Testis (tissue), 3 donors: ENCODE data around the gene PTMA. TPM values are rescaled to one million over a fixed set of nuclear protein-coding genes. Genes with fewer than 3 reads are reported as not detected.
"Not testable (repeated sequence)": the region's sequence is repeated elsewhere in the genome, so short reads cannot be mapped to it uniquely, and the experiment has no call there.

ENCODE experiments used
- DNase-seq: peaks from one replicate; pipeline ENCODE4 v3.0.0-alpha.2; 2019
- H3K27ac ChIP-seq, 2 donors: fragments of 200-600 bp; sonication (generic); one replicate each; pipeline ENCODE4 v1.5.1; 2019
- H3K27me3 ChIP-seq: fragments of 200-600 bp; sonication (generic); one replicate; pipeline ENCODE4 v1.5.1; 2019
- H3K36me3 ChIP-seq: fragments of 200-600 bp; sonication (generic); one replicate; pipeline ENCODE4 v1.5.1; 2017; ENCODE audit warnings: low read depth; ENCODE audit errors: missing control alignments
- H3K4me1 ChIP-seq: fragments of 200-600 bp; sonication (generic); one replicate; pipeline ENCODE4 v1.5.1; 2019
- H3K4me3 ChIP-seq, 2 donors: fragments of 200-600 bp; sonication (generic); one replicate each; pipeline ENCODE4 v1.5.1; 2017 to 2019
- H3K9me3 ChIP-seq: fragments of 200-600 bp; sonication (generic); one replicate; pipeline ENCODE4 v1.5.1; 2017
- CTCF ChIP-seq, 3 experiments: fragments of 450-650 bp in 2 of 3; fragments of 200-600 bp in 1 of 3; sonication (generic) in 1 of 3; IDR thresholded peaks; one replicate each; pipeline ENCODE4 v1.5.1; 2016 to 2019; ENCODE audit warnings: antibody characterized with exemption in 3 of 3, mild to moderate bottlenecking in 2 of 3, moderate library complexity in 1 of 3
- POLR2A ChIP-seq: fragments of 450-650 bp; IDR thresholded peaks from one replicate; pipeline ENCODE4 v1.6.1; 2017; ENCODE audit warnings: antibody characterized with exemption, mild to moderate bottlenecking, moderate library complexity
- WGBS, 2 donors: methylation state at CpG; one replicate each; pipeline ENCODE4 v1.1.5; 2018; 5-methylcytosine and 5-hydroxymethylcytosine counted together
- intact Hi-C: fragments of 100-400 bp; cut with DNase I; formaldehyde crosslinking; loops from one replicate; pipeline ENCODE4 v1.15.1; 2023; ENCODE audit warnings: low total_unique reads
- polyA plus RNA-seq: library from polyadenylated mRNA; stranded (reverse); fragments of 350-450 nt; fragmentation: Illumina TruSeq; extraction: RNeasy Lipid Tissue Mini Kit (QIAGEN cat#74804); gene quantifications from one replicate; pipeline ENCODE4 v1.2.3, GENCODE V29; 2014; ENCODE audit warnings: low read depth, low replicate concordance; ENCODE audit not compliant: insufficient read depth
- total RNA-seq, 2 donors: library from RNA; depleted of rRNA; stranded (reverse); fragments of >200 nt; gene quantifications; one replicate each; pipeline ENCODE4 v1.2.3, GENCODE V29; 2016

PTMA gene
- total and polyA plus RNA-seq, 3 donors from 2014 or later = 278 to 583 (median 311) TPM

- Histone ChIP-seq H3K9me3 (no peaks in the 10 kb centered on the region), H3K27me3 (no peaks in the 10 kb centered on the region), H3K4me1 (no peaks in the 10 kb centered on the region), H3K27ac (no peak overlapping the region), H3K4me3 (no peak overlapping the region), H3K36me3 (no peaks in the 10 kb centered on the region)
- intact Hi-C loops = no loop called here
- no peak for TF ChIP-seq POLR2A
- no peak for DNase-seq
- 79 to 85% methylated on average over 4 of the region's 4 CpGs for WGBS, 2 donors
These were observed 24.3 kb downstream of the PTMA start for GRCh38 chr2:231732604-231733003.

GRCh38 chr2:231737761-231738160 lies 29.4 kb downstream of the PTMA start:
- H3K9me3 ChIP-seq = no peaks in the 10 kb centered on the region
- no peak overlapping the region for H3K4me3 ChIP-seq
- 93% methylated on average over 7 of the region's 7 CpGs for WGBS, 2 donors
- no peak overlapping the region for H3K27ac ChIP-seq
- no peaks in the 10 kb centered on the region for H3K4me1 ChIP-seq
- no peaks in the 10 kb centered on the region for H3K27me3 ChIP-seq
- no peaks in the 10 kb centered on the region for H3K36me3 ChIP-seq
- no peak for DNase-seq
- TF ChIP-seq POLR2A = no peak
- TF ChIP-seq CTCF (IDR thresholded peaks at IDR 0.05) = no peak
- intact Hi-C loops = no loop called here

- no peak for DNase-seq
- TF ChIP-seq CTCF (IDR thresholded peaks at IDR 0.05) (no peak), POLR2A (no peak)
- Histone ChIP-seq H3K4me1 (no peaks in the 10 kb centered on the region), H3K9me3 (no peaks in the 10 kb centered on the region), H3K4me3 (no peak overlapping the region), H3K36me3 (no peaks in the 10 kb centered on the region), H3K27me3 (no peaks in the 10 kb centered on the region), H3K27ac (no peak overlapping the region)
- WGBS, 2 donors = 55 to 75% methylated on average over 9 of the region's 9 CpGs
- intact Hi-C loops = no loop called here
These were observed 35.2 kb downstream of the PTMA start for GRCh38 chr2:231743376-231744116.

GRCh38 chr2:231745303-231746038 lies 37.1 kb downstream of the PTMA start:
- 76 to 84% methylated on average over 6 of the region's 6 CpGs for WGBS, 2 donors
- intact Hi-C loops = no loop called here

GRCh38 chr2:231748153-231748896 lies 40.0 kb downstream of the PTMA start:
- H3K27ac ChIP-seq, H3K9me3 ChIP-seq, H3K4me1 ChIP-seq, H3K36me3 ChIP-seq, H3K27me3 ChIP-seq, intact Hi-C loops, DNase-seq, H3K4me3 ChIP-seq: not testable (repeated sequence)
- 93 to 94% methylated on average over 4 to 6 of the region's 6 CpGs for WGBS, 2 donors

More at GRCh38 chr2:231745303-231746038, 37.1 kb downstream of the PTMA start:
- Histone ChIP-seq H3K4me1 (no peaks in the 10 kb centered on the region), H3K27ac (no peak overlapping the region), H3K36me3 (no peaks in the 10 kb centered on the region), H3K27me3 (no peaks in the 10 kb centered on the region), H3K9me3 (no peaks in the 10 kb centered on the region), H3K4me3 (no peak overlapping the region)
- DNase-seq = no peak
- no peak for TF ChIP-seq POLR2A
- no peak for TF ChIP-seq CTCF (IDR thresholded peaks at IDR 0.05)

GRCh38 chr2:231749016-231749415 lies 40.7 kb downstream of the PTMA start:
- 90 to 99% methylated on average over 8 to 10 of the region's 10 CpGs for WGBS, 2 donors
- intact Hi-C loops = not testable (repeated sequence)

More at GRCh38 chr2:231749016-231749415, 40.7 kb downstream of the PTMA start:
- H3K4me1 ChIP-seq, H3K9me3 ChIP-seq, H3K27ac ChIP-seq, DNase-seq, H3K27me3 ChIP-seq, H3K36me3 ChIP-seq, H3K4me3 ChIP-seq: not testable (repeated sequence)
